Measurements from ENCODE around the gene BRIX1. TPM values are rescaled to one million over a fixed set of nuclear protein-coding genes. Genes with fewer than 3 reads are reported as not detected.

BRIX1 gene
- total and polyA plus RNA-seq, 12 donors: 9.5 to 17.2 (median 14.9) TPM

DNA sequence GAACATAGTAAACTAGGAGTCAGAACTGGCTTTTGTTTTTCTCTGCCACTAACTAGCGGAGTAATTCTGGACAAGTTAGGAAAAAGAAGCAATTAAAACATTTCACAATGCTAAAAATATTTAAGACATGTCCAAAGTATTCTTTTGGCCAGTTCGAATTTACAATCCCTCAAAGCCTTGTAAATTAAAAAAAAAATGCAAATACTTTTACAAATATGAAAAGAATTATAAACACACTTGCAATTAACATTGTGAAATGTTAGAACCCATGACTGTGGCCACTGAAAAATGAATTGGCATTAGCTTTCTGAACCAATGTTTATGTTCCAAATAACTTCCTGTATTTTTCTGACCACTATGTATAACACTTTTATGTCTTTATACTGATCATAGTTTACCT is 2.4 kb upstream of the BRIX1 start:
- TF ChIP-seq, protein P1, sequence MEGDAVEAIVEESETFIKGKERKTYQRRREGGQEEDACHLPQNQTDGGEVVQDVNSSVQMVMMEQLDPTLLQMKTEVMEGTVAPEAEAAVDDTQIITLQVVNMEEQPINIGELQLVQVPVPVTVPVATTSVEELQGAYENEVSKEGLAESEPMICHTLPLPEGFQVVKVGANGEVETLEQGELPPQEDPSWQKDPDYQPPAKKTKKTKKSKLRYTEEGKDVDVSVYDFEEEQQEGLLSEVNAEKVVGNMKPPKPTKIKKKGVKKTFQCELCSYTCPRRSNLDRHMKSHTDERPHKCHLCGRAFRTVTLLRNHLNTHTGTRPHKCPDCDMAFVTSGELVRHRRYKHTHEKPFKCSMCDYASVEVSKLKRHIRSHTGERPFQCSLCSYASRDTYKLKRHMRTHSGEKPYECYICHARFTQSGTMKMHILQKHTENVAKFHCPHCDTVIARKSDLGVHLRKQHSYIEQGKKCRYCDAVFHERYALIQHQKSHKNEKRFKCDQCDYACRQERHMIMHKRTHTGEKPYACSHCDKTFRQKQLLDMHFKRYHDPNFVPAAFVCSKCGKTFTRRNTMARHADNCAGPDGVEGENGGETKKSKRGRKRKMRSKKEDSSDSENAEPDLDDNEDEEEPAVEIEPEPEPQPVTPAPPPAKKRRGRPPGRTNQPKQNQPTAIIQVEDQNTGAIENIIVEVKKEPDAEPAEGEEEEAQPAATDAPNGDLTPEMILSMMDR (IDR thresholded peaks at IDR 0.05): no peak
- WGBS, 2 donors: 80 to 87% methylated on average over 2 of the region's 2 CpGs
- ATAC-seq (no peak), DNase-seq (no peak)
- Histone ChIP-seq H3K36me3 (peaks cover 0 to 55% (median 19%) of the 10 kb centered on the region in 9 donors), H3K4me3 (no peak overlapping the region), H3K9me3 (no peaks in the 10 kb centered on the region), H3K27ac (no peak overlapping the region), H3K27me3 (no peaks in the 10 kb centered on the region), H3K4me1 (peaks cover 3 to 35% (median 27%) of the 10 kb centered on the region in 9 donors)
- intact Hi-C loops (cut with DNase I): loop anchor here in 1 of 10 donors (10.0 kb wide), 1 partner anchor 248 kb away; no protein-coding TSS in a partner anchor

DNA sequence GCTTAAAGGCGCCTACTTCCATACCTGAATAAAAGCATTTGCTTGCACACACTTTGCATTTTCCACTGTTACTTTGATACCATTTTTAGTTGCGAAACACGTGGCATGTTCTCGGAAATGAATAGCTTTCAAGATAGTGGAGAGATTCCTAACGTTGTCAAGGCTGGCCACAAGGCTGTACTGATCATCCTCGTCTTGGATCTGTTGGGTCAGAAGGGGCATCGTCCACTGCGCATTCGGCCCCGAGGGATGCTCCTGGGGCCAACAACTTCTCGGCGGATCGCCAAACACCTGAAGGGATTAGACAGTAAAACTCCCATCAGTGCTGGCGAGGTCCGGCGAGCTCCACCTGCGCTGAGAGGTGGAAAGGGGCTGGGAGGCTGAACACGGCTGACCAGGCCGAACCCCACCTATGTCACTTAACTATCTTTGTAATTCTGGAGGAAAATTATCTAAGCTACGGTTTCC is 806 bp upstream of the BRIX1 start:
- TF ChIP-seq, protein P1 (IDR thresholded peaks at IDR 0.05): no peak
- Histone ChIP-seq H3K4me1 (peaks cover 3 to 35% (median 27%) of the 10 kb centered on the region in 9 donors), H3K9me3 (no peaks in the 10 kb centered on the region), H3K36me3 (peaks cover 0 to 55% (median 19%) of the 10 kb centered on the region in 9 donors), H3K4me3 (peak overlapping the region; percentile 76 to 97 (median 86)), H3K27ac (peak overlapping the region; percentile 41 to 93 (median 84)), H3K27me3 (no peaks in the 10 kb centered on the region)
- 2% methylated on average over 20 of the region's 20 CpGs for WGBS, 2 donors
- ATAC-seq: peak in 7 of 8 donors; percentile 1 to 33 (median 7)
- intact Hi-C loops (cut with DNase I): loop anchor here in 2 of 10 donors (1.0 to 10.0 kb wide), 2 partner anchors 15 to 250 kb away; partner anchors contain the start of gene DNAJC21 (in 1 of the 2)
- peak; percentile 20 to 22 for DNase-seq

DNA sequence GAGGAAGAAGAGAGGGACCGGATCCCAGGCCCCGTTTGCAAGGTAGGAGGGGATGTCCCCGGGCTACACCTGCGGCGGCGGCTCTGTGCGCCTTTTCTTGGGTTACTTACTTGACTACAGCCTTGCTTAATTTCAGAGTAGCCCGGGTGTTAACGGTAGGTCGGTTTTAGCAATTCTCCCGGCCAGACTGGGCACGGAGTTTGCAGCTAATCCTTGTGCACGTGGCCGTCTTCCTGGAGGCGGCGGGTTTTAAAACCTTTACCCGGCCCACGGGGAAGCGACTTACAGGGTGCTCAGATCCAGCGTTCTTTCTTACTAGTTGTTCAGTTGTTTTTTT is 313 bp downstream of the BRIX1 start:
- WGBS, 2 donors: 0% methylated on average over 20 of the region's 20 CpGs
- TF ChIP-seq, protein P1 (IDR thresholded peaks at IDR 0.05): no peak
- Histone ChIP-seq H3K9me3 (no peaks in the 10 kb centered on the region), H3K36me3 (peaks cover 0 to 55% (median 15%) of the 10 kb centered on the region in 9 donors), H3K27ac (peak overlapping the region in 9 of 10 donors; percentile 81 to 93 (median 85)), H3K4me3 (peak overlapping the region; percentile 76 to 97 (median 86)), H3K4me1 (peaks cover 3 to 35% (median 27%) of the 10 kb centered on the region in 9 donors), H3K27me3 (no peaks in the 10 kb centered on the region)
- peak in 5 of 8 donors; percentile 9 to 37 (median 23) for ATAC-seq
- intact Hi-C loops (cut with DNase I): loop anchor here in 2 of 10 donors (1.0 to 10.0 kb wide), 2 partner anchors 13 to 251 kb away; partner anchors contain the start of gene DNAJC21 (in 1 of the 2)
- DNase-seq: no peak

DNA sequence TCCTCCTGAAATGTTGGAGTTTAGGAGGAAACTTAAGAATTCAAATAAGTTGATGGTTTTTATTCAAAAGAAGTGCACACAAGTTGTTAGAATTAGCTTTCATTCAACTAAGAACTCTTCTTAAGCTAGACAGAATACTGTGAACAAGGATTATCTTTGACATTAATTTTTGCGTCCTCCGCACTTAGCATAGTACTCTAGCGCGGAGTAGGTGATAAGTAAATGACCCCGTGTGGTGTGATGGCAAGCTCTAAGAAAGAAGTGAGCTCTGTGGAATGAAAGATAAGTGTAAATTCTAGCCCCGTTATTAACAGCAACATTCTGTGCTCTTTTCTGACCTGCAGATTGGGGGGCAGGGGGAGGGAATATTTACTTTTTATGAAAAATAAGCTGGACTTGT is 1.0 kb downstream of the BRIX1 start:
- TF ChIP-seq, protein P1 (IDR thresholded peaks at IDR 0.05): no peak
- no peaks in the 10 kb centered on the region for H3K27me3 ChIP-seq
- H3K36me3 ChIP-seq: peaks cover 0 to 55% (median 8%) of the 10 kb centered on the region in 9 donors
- H3K9me3 ChIP-seq: no peaks in the 10 kb centered on the region
- peaks cover 3 to 35% (median 27%) of the 10 kb centered on the region in 9 donors for H3K4me1 ChIP-seq
- intact Hi-C loops (cut with DNase I): loop anchor here in 1 of 10 donors (10.0 kb wide), 1 partner anchor 252 kb away; no protein-coding TSS in a partner anchor
- DNase-seq (no peak), ATAC-seq (no peak)
- whole genome bisulfite sequencing, 2 donors: 14% methylated on average over 6 of the region's 6 CpGs
- H3K4me3 ChIP-seq: peak overlapping the region; percentile 76 to 97 (median 86)
- H3K27ac ChIP-seq: peak overlapping the region in 4 of 10 donors; percentile 83 to 88 (median 86)
